HepG2 (cell line): ENCODE results near the gene ZNF382. TPM values are rescaled to one million over a fixed set of nuclear protein-coding genes. Genes with fewer than 3 reads are reported as not detected.
A peak's percentile ranks its signal among the peaks of the same experiment; 100 is the strongest.

ENCODE experiments used
- AGO1 ChIP-seq: fragments of 200-400 bp; formaldehyde crosslinking; IDR thresholded peaks from 2 replicates; pipeline ENCODE4 v1.6.1; 2017; ENCODE audit warnings: mild to moderate bottlenecking, low read depth, low read length, moderate library complexity; ENCODE audit not compliant: poor library complexity, severe bottlenecking
- ARID2 ChIP-seq: sonication (generic); formaldehyde crosslinking; IDR thresholded peaks from 2 replicates; pipeline ENCODE4 v1.8.1; 2022; ENCODE audit warnings: mild to moderate bottlenecking, missing genetic modification reagents, borderline replicate concordance
- ATF7-NPFF ChIP-seq: sonication (generic); formaldehyde crosslinking; IDR thresholded peaks from 2 replicates; pipeline ENCODE4 v1.8.1; 2023; ENCODE audit warnings: mild to moderate bottlenecking, low read depth, missing genetic modification reagents, moderate library complexity
- BCL6 ChIP-seq: IDR thresholded peaks from 2 replicates; pipeline ENCODE4 v1.6.1; 2016; ENCODE audit warnings: missing genetic modification reagents, missing compliant biosample characterization
- BRD4 ChIP-seq: sonication (generic); formaldehyde crosslinking; IDR thresholded peaks from 2 replicates; pipeline ENCODE4 v1.4.0; 2020; ENCODE audit warnings: missing genetic modification reagents
- DMTF1 ChIP-seq: sonication (generic); formaldehyde crosslinking; IDR thresholded peaks from 2 replicates; pipeline ENCODE4 v1.4.0; 2020; ENCODE audit warnings: mild to moderate bottlenecking, missing genetic modification reagents
- FOXA1 ChIP-seq, 2 experiments: fragments of 450-650 bp in 1 of 2; sonication (generic) in 1 of 2; formaldehyde crosslinking in 1 of 2; IDR thresholded peaks; 2 replicates each; pipeline versions ENCODE4 v1.4.0 to v1.6.1; 2016 to 2020; ENCODE audit warnings: missing genetic modification reagents in 1 of 2
- MED13 ChIP-seq: sonication (generic); formaldehyde crosslinking; IDR thresholded peaks from 2 replicates; pipeline ENCODE4 v1.5.0; 2020; ENCODE audit warnings: missing genetic modification reagents
- MNT ChIP-seq: fragments of 450-650 bp; IDR thresholded peaks from 2 replicates; pipeline ENCODE4 v1.6.1; 2016
- MYNN ChIP-seq: sonication (generic); formaldehyde crosslinking; IDR thresholded peaks from 2 replicates; pipeline ENCODE4 v1.4.0; 2020; ENCODE audit warnings: mild to moderate bottlenecking, low read depth, missing genetic modification reagents
- NR3C1 ChIP-seq: sonication (generic); formaldehyde crosslinking; IDR thresholded peaks from 2 replicates; pipeline ENCODE4 v1.4.0; 2020; ENCODE audit warnings: missing genetic modification reagents
- PLRG1 ChIP-seq: fragments of 450-650 bp; conservative IDR thresholded peaks from 2 replicates; pipeline ENCODE4 v1.6.1; 2016
- REL ChIP-seq: sonication (generic); formaldehyde crosslinking; conservative IDR thresholded peaks from 2 replicates; pipeline ENCODE4 v1.8.0; 2022; ENCODE audit warnings: mild to moderate bottlenecking, missing genetic modification reagents, moderate library complexity
- TCF7L2 ChIP-seq: IDR thresholded peaks from 2 replicates; pipeline ENCODE4 v1.6.1; 2011; ENCODE audit warnings: mild to moderate bottlenecking, low read depth, low read length, moderate library complexity
- ZNF207 ChIP-seq: fragments of 450-650 bp; IDR thresholded peaks from 2 replicates; pipeline ENCODE4 v1.6.1; 2016; ENCODE audit warnings: antibody characterized with exemption, borderline replicate concordance
- ZNF260 ChIP-seq: sonication (generic); formaldehyde crosslinking; IDR thresholded peaks from 2 replicates; pipeline ENCODE4 v1.4.0; 2020; ENCODE audit warnings: missing genetic modification reagents, low read depth, mild to moderate bottlenecking, borderline replicate concordance
- ZNF280B ChIP-seq: sonication (generic); formaldehyde crosslinking; IDR thresholded peaks from 2 replicates; pipeline ENCODE4 v1.5.0; 2020; ENCODE audit warnings: missing genetic modification reagents, mild to moderate bottlenecking, borderline replicate concordance
- ZNF317 ChIP-seq: sonication (generic); formaldehyde crosslinking; IDR thresholded peaks from 2 replicates; pipeline ENCODE4 v1.5.0; 2020; ENCODE audit warnings: mild to moderate bottlenecking, missing genetic modification reagents
- ZNF33B ChIP-seq: sonication (generic); formaldehyde crosslinking; IDR thresholded peaks from 2 replicates; pipeline ENCODE4 v1.5.1; 2020; ENCODE audit warnings: mild to moderate bottlenecking, missing genetic modification reagents
- ZNF552 ChIP-seq: sonication (generic); formaldehyde crosslinking; IDR thresholded peaks from 2 replicates; pipeline ENCODE4 v1.9.0; 2022; ENCODE audit warnings: missing genetic modification reagents, mild to moderate bottlenecking, borderline replicate concordance
- ZNF780A ChIP-seq: sonication (generic); formaldehyde crosslinking; IDR thresholded peaks from 2 replicates; pipeline ENCODE4 v1.8.0; 2022; ENCODE audit warnings: mild to moderate bottlenecking, missing genetic modification reagents, moderate library complexity
- ZNF891 ChIP-seq: sonication (generic); formaldehyde crosslinking; IDR thresholded peaks from 2 replicates; pipeline ENCODE4 v1.5.0; 2020; ENCODE audit warnings: mild to moderate bottlenecking, missing genetic modification reagents
- ZSCAN29 ChIP-seq: sonication (generic); formaldehyde crosslinking; conservative IDR thresholded peaks from 2 replicates; pipeline ENCODE4 v1.4.0; 2020; ENCODE audit warnings: mild to moderate bottlenecking, missing genetic modification reagents
- polyA plus RNA-seq, 8 experiments: library from polyadenylated mRNA; depleted of rRNA in 3 of 8; stranded (reverse) in 7 of 8; unstranded in 1 of 8; fragments of >200 nt; fragmentation: Illumina TruSeq in 4 of 8; extraction: Trizol in 4 of 8; gene quantifications; 2 replicates each; pipeline versions ENCODE4 v1.2.1 to v1.2.3, GENCODE V29; 2011 to 2016; ENCODE audit warnings: low read depth in 4 of 8, missing spikeins in 1 of 8, mixed read lengths in 1 of 8; ENCODE audit not compliant: insufficient read depth in 1 of 8
- total RNA-seq, 5 experiments: library from RNA; depleted of rRNA; stranded (reverse); fragments of >200 nt; fragmentation: Illumina TruSeq; extraction: Trizol; gene quantifications; 2 replicates each; pipeline ENCODE4 v1.2.3, GENCODE V29; 2016; ENCODE audit warnings: low read depth in 1 of 5

Gene ZNF382
- total and polyA plus RNA-seq, 2 of the 13 experiments (the other 11 are each of a cell fraction or from before 2014, with no cell fraction given), result 2.3 to 6.8 TPM

- TF ChIP-seq PLRG1 (no peak), ARID2 (CRISPR knock-in tag) (peak; percentile 55; the same call in 1 of the 2 replicates), ZNF260 (CRISPR knock-in tag) (no peak), MYNN (CRISPR knock-in tag) (0 out of 2 replicates have a peak, but pooled peaks have one; percentile 38), NR3C1 (CRISPR knock-in tag) (no peak), MNT (peak; percentile 70), BCL6 (CRISPR knock-in tag) (peak; percentile 10; the same call in 1 of the 2 replicates), ZNF280B (CRISPR knock-in tag) (no peak; the same call in 1 of the 2 replicates), ZNF891 (peak; percentile 76; the same call in 1 of the 2 replicates), REL (CRISPR knock-in tag) (no peak), ZSCAN29 (CRISPR knock-in tag) (no peak), ZNF317 (peak; percentile 22; the same call in 1 of the 2 replicates), TCF7L2 (no peak), ATF7-NPFF (CRISPR knock-in tag) (peak; percentile 79), ZNF207 (no peak), ZNF780A (CRISPR knock-in tag) (no peak), ZNF33B (peak; percentile 80), DMTF1 (CRISPR knock-in tag) (no peak), FOXA1 (IDR thresholded peaks at IDR 0.05) (no peak), FOXA1 (CRISPR knock-in tag; IDR thresholded peaks at IDR 0.05) (peak; percentile 26), BRD4 (CRISPR knock-in tag) (peak; percentile 43; the same call in 1 of the 2 replicates), AGO1 (peak; percentile 64), MED13 (CRISPR knock-in tag) (no peak), ZNF552 (CRISPR knock-in tag) (0 out of 2 replicates have a peak, but pooled peaks have one; percentile 77)
Observed at GRCh38 chr19:36573020-36573894, 31.9 kb upstream of the ZNF382 start, which contains the start of gene ZNF529 (continued).
